H9 (cell line): ENCODE data around the gene SH2D1B. TPM values are rescaled to one million over a fixed set of nuclear protein-coding genes. Genes with fewer than 3 reads are reported as not detected.

Experiments used
- DNase-seq: peaks from one replicate; pipeline ENCODE4 v3.0.0-alpha.2; 2017
- H2AFZ ChIP-seq: one replicate; pipeline ENCODE4 v1.6.1; 2013; ENCODE audit warnings: mild to moderate bottlenecking, low read length, control low read depth, moderate library complexity
- H2AK5ac ChIP-seq: 2 replicates; pipeline ENCODE4 v1.6.1; 2013; ENCODE audit warnings: low read length, control low read depth, mixed read lengths; ENCODE audit not compliant: insufficient read length
- H2BK120ac ChIP-seq: one replicate; pipeline ENCODE4 v1.6.1; 2013; ENCODE audit warnings: low read depth, mild to moderate bottlenecking, low read length, control low read depth, inconsistent platforms; ENCODE audit not compliant: poor library complexity, severe bottlenecking
- H2BK12ac ChIP-seq: 2 replicates; pipeline ENCODE4 v1.6.1; 2013; ENCODE audit warnings: low read length, control low read depth, mixed read lengths, low read depth; ENCODE audit not compliant: insufficient read length
- H2BK15ac ChIP-seq: 2 replicates; pipeline ENCODE4 v1.6.1; 2013; ENCODE audit warnings: low read depth, low read length, control low read depth
- H2BK20ac ChIP-seq: one replicate; pipeline ENCODE4 v1.6.1; 2013; ENCODE audit warnings: low read depth, mild to moderate bottlenecking, low read length, control low read depth, inconsistent platforms; ENCODE audit not compliant: poor library complexity, severe bottlenecking
- H2BK5ac ChIP-seq: 2 replicates; pipeline ENCODE4 v1.6.1; 2013; ENCODE audit warnings: low read length, control low read depth, mixed read lengths; ENCODE audit not compliant: insufficient read length
- H3K14ac ChIP-seq: 2 replicates; pipeline ENCODE4 v1.6.1; 2013; ENCODE audit warnings: low read length, control low read depth; ENCODE audit not compliant: insufficient read depth
- H3K18ac ChIP-seq: 2 replicates; pipeline ENCODE4 v1.6.1; 2013; ENCODE audit warnings: low read depth, mild to moderate bottlenecking, mixed read lengths, low read length, control low read depth; ENCODE audit not compliant: insufficient read length
- H3K23ac ChIP-seq: 2 replicates; pipeline ENCODE4 v1.6.1; 2013; ENCODE audit warnings: low read length, control low read depth, mixed read lengths, low read depth; ENCODE audit not compliant: insufficient read length
- H3K23me2 ChIP-seq: 2 replicates; pipeline ENCODE4 v1.6.1; 2013; ENCODE audit warnings: low read depth, mild to moderate bottlenecking, mixed read lengths, low read length, control low read depth; ENCODE audit not compliant: insufficient read length, poor library complexity, severe bottlenecking
- H3K27ac ChIP-seq: 2 replicates; pipeline ENCODE4 v1.5.1; 2013; ENCODE audit warnings: low read length, control low read depth, mixed read lengths, low read depth; ENCODE audit not compliant: insufficient read length
- H3K27me3 ChIP-seq: 2 replicates; pipeline ENCODE4 v1.6.1; 2013; ENCODE audit warnings: low read length, control low read depth, inconsistent platforms; ENCODE audit not compliant: insufficient read depth
- H3K4ac ChIP-seq: 2 replicates; pipeline ENCODE4 v1.6.1; 2013; ENCODE audit warnings: low read depth, mild to moderate bottlenecking, control low read depth, inconsistent platforms, low read length, moderate library complexity
- H3K4me1 ChIP-seq: 2 replicates; pipeline ENCODE4 v1.6.1; 2013; ENCODE audit warnings: low read length, control low read depth, inconsistent platforms; ENCODE audit not compliant: insufficient read depth
- H3K4me2 ChIP-seq: 2 replicates; pipeline ENCODE4 v1.6.1; 2013; ENCODE audit warnings: low read length, control low read depth, mixed read lengths; ENCODE audit not compliant: insufficient read length, insufficient read depth
- H3K56ac ChIP-seq: 2 replicates; pipeline ENCODE4 v1.6.1; 2013; ENCODE audit warnings: low read depth, mild to moderate bottlenecking, mixed read lengths, low read length, control low read depth; ENCODE audit not compliant: insufficient read length
- H3K79me1 ChIP-seq: 2 replicates; pipeline ENCODE4 v1.6.1; 2013; ENCODE audit warnings: low read depth, mild to moderate bottlenecking, moderate library complexity, low read length, control low read depth, inconsistent platforms; ENCODE audit not compliant: insufficient read depth, poor library complexity, severe bottlenecking
- H3K79me2 ChIP-seq: 2 replicates; pipeline ENCODE4 v1.6.1; 2013; ENCODE audit warnings: low read length, control low read depth, inconsistent platforms; ENCODE audit not compliant: insufficient read depth
- H3K9ac ChIP-seq: 2 replicates; pipeline ENCODE4 v1.6.1; 2013; ENCODE audit warnings: low read length, control low read depth, mixed read lengths; ENCODE audit not compliant: insufficient read length; ENCODE audit errors: extremely low read depth
- H3K9me3 ChIP-seq: one replicate; pipeline ENCODE4 v1.6.1; 2013; ENCODE audit warnings: low read depth, low read length, inconsistent platforms; ENCODE audit not compliant: control insufficient read depth
- H3T11ph ChIP-seq: one replicate; pipeline ENCODE4 v1.6.1; 2013; ENCODE audit warnings: mild to moderate bottlenecking, low read length, control low read depth, inconsistent platforms
- H4K20me1 ChIP-seq: one replicate; pipeline ENCODE4 v1.6.1; 2013; ENCODE audit not compliant: control insufficient read depth, insufficient read length, insufficient read depth
- H4K5ac ChIP-seq: 2 replicates; pipeline ENCODE4 v1.6.1; 2013; ENCODE audit warnings: low read depth, mild to moderate bottlenecking, mixed read lengths, low read length, control low read depth; ENCODE audit not compliant: insufficient read length
- H4K8ac ChIP-seq: replicated peaks from 2 replicates; pipeline ENCODE4 v1.6.1; 2013; ENCODE audit warnings: low read length, control low read depth, mixed read lengths, low read depth; ENCODE audit not compliant: insufficient read length
- H4K91ac ChIP-seq: 2 replicates; pipeline ENCODE4 v1.6.1; 2013; ENCODE audit warnings: low read depth, mild to moderate bottlenecking, moderate library complexity, mixed read lengths, low read length, control low read depth; ENCODE audit not compliant: insufficient read length
- H3K27ac Mint-ChIP-seq, 3 experiments: 2 replicates in 2 of 3; 3 replicates in 1 of 3; pipeline ENCODE4 v1.8.0; 2020 to 2021; ENCODE audit warnings: mixed read lengths in 3 of 3, mild to moderate bottlenecking in 1 of 3, moderate library complexity in 1 of 3
- H3K27me3 Mint-ChIP-seq: 2 replicates; pipeline ENCODE4 v1.8.0; 2021; ENCODE audit warnings: low read depth, mild to moderate bottlenecking, moderate library complexity, mixed read lengths
- H3K36me3 Mint-ChIP-seq, 3 experiments: 2 replicates in 2 of 3; 3 replicates in 1 of 3; pipeline ENCODE4 v1.8.0; 2020 to 2021; ENCODE audit warnings: low read depth in 3 of 3, mixed read lengths in 3 of 3; ENCODE audit not compliant: insufficient read depth in 1 of 3
- H3K4me1 Mint-ChIP-seq, 2 experiments: 2 replicates each; pipeline ENCODE4 v1.8.0; 2020; ENCODE audit warnings: mixed read lengths in 2 of 2
- H3K4me3 Mint-ChIP-seq, 2 experiments: 2 replicates in 1 of 2; 3 replicates in 1 of 2; pipeline ENCODE4 v1.8.0; 2020 to 2021; ENCODE audit warnings: mild to moderate bottlenecking in 2 of 2, mixed read lengths in 2 of 2, moderate library complexity in 1 of 2
- H3K9me3 Mint-ChIP-seq, 2 experiments: 2 replicates in 1 of 2; 3 replicates in 1 of 2; pipeline ENCODE4 v1.8.0; 2020; ENCODE audit warnings: mild to moderate bottlenecking in 2 of 2, mixed read lengths in 2 of 2, moderate library complexity in 1 of 2
- WGBS: extraction: QIAGEN DNeasy Blood & Tissue Kit; methylation state at CpG from one replicate; pipeline ENCODE4 v1.1.7; 2013; ENCODE audit warnings: missing lambda C conversion rate, low lambda C conversion rate, mixed read lengths; ENCODE audit not compliant: insufficient read length; ENCODE audit errors: extremely low coverage; 5-methylcytosine and 5-hydroxymethylcytosine counted together
- total RNA-seq: library from RNA; stranded (reverse); gene quantifications from 2 replicates; pipeline ENCODE4 v1.2.1, GENCODE V29; 2021
- TF ChIP-seq, protein P1 (sequence below): fragments of 200-600 bp; sonication (generic); conservative IDR thresholded peaks from 3 replicates; pipeline ENCODE4 v1.8.0; 2021; ENCODE audit warnings: antibody characterized with exemption, mild to moderate bottlenecking

SH2D1B gene
- total RNA-seq, 1 experiment from 2014 or later = not detected

GRCh38 chr1:162361349-162361748 lies 50.6 kb downstream of the SH2D1B start:
- Histone ChIP-seq H3K14ac (no peak overlapping the region), H4K5ac (no peak overlapping the region), H4K8ac (no peak overlapping the region), H2BK5ac (no peak overlapping the region), H3K27me3 (no peaks in the 10 kb centered on the region), H3K9ac (no peak overlapping the region), H2AK5ac (no peak overlapping the region), H3K27ac (no peak overlapping the region), H4K91ac (no peak overlapping the region), H3K18ac (no peak overlapping the region), H3K56ac (no peak overlapping the region), H3T11ph (no peak overlapping the region), H3K79me2 (no peaks in the 10 kb centered on the region), H3K4me1 (no peaks in the 10 kb centered on the region), H3K23ac (no peak overlapping the region), H4K20me1 (no peaks in the 10 kb centered on the region), H3K9me3 (no peaks in the 10 kb centered on the region), H3K4ac (no peak overlapping the region), H2BK20ac (no peak overlapping the region), H3K79me1 (no peaks in the 10 kb centered on the region), H3K4me2 (no peak overlapping the region), H3K23me2 (no peaks in the 10 kb centered on the region), H2BK15ac (no peak overlapping the region), H2BK120ac (no peak overlapping the region), H2AFZ (no peak overlapping the region), H2BK12ac (no peak overlapping the region)
- TF ChIP-seq, protein P1, sequence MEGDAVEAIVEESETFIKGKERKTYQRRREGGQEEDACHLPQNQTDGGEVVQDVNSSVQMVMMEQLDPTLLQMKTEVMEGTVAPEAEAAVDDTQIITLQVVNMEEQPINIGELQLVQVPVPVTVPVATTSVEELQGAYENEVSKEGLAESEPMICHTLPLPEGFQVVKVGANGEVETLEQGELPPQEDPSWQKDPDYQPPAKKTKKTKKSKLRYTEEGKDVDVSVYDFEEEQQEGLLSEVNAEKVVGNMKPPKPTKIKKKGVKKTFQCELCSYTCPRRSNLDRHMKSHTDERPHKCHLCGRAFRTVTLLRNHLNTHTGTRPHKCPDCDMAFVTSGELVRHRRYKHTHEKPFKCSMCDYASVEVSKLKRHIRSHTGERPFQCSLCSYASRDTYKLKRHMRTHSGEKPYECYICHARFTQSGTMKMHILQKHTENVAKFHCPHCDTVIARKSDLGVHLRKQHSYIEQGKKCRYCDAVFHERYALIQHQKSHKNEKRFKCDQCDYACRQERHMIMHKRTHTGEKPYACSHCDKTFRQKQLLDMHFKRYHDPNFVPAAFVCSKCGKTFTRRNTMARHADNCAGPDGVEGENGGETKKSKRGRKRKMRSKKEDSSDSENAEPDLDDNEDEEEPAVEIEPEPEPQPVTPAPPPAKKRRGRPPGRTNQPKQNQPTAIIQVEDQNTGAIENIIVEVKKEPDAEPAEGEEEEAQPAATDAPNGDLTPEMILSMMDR = no peak
- no peak for DNase-seq
- H3K27ac Mint-ChIP-seq = no peak overlapping the region
- peaks cover 3 to 7% of the 10 kb centered on the region in 2 experiments; a peak in 3 of 4 replicates for H3K4me1 Mint-ChIP-seq
- no peaks in the 10 kb centered on the region for H3K9me3 Mint-ChIP-seq
- H3K36me3 Mint-ChIP-seq = peaks cover 3 to 12% (median 6%) of the 10 kb centered on the region in 3 experiments; a peak in 4 of 7 replicates
- WGBS = no CpG with 5 or more reads among the region's 5 CpGs
- H3K4me3 Mint-ChIP-seq = no peak overlapping the region
- no peaks in the 10 kb centered on the region for H3K27me3 Mint-ChIP-seq
